GM19397 (cell line): ENCODE data around the gene HOXA7.

ENCODE experiments used
- ATAC-seq: cut with Tn5 transposase; IDR thresholded peaks from one replicate; pipeline ENCODE4 v1.9.1; 2021; ENCODE audit warnings: mild to moderate bottlenecking, moderate library complexity; ENCODE audit not compliant: unreplicated experiment

HOXA7 gene

DNA sequence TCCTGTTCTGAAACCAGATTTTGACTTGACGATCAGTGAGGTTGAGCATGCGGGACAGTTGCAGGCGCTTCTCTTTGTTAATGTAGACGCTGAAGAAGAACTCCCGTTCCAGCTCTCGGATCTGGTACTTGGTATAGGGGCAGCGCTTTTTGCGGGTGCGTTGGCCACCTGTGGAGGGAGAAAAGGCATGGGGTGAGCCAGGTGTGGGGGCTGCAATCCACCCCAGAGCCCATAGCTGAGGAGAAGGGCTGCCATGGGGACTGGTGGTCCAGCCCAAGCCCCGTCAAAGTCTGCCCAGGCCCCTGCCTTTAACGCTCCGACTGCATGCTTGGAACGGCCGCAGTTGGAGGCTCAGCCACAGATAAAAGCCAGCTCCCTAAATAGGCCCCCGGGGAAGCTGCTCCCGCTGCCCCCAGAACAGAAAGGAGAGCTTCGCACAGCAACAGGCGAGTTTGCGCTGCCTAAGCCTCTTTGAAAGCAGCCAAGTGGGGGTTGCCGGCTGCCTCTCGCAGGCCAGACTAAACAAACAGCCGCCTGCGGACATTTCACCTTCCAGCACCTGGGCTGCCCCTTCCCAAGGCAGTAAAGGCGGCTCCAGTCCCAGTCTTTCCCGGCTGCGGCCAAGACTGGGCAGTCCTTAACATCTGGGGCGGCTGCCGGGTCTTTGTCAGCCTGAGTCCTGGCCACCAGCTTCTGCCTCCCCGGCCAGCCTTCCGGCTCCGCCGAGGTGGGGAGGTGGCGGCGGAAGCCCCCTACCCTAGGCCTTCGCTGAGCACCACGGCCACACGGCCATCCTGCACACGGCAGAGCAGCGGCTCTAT, 26.6 kb upstream of the HOXA7 start:
- ATAC-seq: no peak

GRCh38 chr7:27182285-27182841, 25.9 kb upstream of the HOXA7 start:
- no peak for ATAC-seq

DNA sequence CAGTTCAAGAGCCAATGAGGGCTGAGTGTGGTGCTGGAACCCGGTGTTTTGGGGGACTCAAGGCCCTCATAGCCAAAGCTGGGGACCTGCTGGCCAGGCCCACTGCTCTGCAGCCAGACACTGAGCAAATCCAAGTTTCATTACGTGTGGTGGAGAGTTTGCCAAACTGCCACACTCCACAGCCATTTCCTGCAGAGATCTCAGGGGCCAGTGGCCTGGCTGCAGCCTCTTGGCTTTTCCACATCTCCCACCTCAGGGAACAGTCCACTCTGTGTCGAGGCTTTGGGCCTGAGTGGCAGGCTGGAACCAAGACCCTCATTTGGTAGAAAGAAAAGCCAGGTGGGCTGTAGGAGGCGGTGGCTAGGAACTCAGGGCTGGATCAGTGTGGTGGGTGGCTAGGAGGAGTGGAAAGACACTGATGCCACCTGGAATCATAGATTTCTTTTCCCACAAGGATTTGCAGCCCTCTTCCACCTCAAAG, 25.4 kb upstream of the HOXA7 start:
- no peak for ATAC-seq

GRCh38 chr7:27180431-27181420, 24.3 kb upstream of the HOXA7 start:
- ATAC-seq: no peak

DNA sequence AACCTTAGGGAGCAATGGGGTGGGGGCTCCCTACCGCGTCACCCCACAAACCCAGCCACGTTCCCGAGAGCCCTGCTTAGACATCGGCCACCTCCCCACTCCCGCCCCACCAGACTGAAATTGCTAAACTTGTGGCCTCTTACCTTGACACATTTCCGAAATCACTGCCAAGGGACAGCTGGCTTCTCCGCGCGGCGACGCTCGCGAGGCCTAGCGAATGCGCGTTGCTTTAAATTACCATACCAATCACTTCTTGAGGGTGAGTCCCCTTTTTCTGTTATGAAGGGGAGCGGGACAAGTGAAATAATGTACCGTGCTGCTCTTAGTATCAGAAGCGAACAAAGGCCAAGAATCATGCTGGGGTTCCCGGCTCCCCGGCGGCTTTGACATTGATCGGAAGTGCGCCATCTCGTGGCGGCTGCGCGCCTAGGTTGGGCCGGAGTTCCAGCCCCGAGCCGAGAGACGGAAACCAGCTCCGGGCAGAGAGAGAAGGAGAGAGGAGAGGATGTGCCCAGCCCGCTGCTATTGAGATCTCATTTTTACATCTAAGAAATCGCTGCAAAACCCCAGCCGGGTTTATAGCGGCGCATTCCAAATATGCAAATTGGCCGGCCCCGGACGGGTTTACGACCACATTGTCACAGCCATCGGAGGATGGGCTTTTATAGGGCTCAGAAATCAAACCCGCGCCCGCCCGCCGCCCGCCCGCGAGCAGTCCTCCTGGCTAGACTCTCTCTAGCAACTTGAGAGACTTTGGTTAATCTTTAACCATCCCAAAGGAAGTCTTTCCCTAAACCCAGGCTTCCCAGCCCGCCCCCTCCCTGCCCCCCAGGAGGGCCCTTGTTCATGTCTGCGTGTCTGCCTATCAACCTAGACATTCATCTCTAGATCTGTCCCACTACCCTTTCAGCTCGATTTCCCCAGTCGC, 23.3 kb upstream of the HOXA7 start:
- no peak for ATAC-seq

DNA sequence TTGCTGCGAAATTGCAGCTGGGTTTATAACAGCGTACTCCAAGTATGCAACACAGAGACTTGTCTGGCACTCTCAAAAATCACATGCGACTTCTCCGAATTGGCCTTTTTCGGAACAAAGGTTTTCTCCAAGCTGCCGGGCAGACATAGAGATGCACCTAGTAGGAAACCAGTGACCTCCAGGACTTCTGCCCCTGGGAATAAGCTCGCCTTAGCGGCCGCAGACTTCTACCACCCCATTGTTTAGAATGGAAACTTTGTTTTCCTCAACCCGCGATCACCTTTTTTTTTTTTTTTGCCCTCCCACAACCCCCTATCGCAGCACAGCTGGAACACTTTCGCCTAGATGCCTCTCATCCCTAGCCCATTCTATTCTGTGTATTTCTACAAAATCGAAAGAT, 22.6 kb upstream of the HOXA7 start:
- ATAC-seq: no peak

DNA sequence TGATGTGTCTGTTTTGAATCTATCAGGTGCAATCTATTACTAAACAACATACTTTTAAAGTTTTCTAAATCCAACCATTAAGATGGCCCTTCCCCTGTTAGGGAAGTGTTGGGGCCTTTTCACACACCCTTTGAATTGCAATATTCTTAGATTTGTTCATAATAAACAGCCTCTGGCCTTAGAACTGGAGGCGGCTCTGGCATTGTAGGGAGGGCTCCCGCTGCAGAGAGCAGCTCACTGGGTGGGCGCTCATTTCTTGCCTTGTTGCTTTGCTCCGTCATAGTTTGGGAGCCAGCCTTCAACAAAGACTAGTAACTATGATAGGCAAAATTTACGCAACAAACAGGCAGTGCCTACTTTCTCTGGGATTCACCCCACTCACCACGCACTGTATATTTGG, 21.9 kb upstream of the HOXA7 start:
- ATAC-seq: no peak

- no peak for ATAC-seq
Observed at GRCh38 chr7:27177795-27178320, 21.4 kb upstream of the HOXA7 start.

DNA sequence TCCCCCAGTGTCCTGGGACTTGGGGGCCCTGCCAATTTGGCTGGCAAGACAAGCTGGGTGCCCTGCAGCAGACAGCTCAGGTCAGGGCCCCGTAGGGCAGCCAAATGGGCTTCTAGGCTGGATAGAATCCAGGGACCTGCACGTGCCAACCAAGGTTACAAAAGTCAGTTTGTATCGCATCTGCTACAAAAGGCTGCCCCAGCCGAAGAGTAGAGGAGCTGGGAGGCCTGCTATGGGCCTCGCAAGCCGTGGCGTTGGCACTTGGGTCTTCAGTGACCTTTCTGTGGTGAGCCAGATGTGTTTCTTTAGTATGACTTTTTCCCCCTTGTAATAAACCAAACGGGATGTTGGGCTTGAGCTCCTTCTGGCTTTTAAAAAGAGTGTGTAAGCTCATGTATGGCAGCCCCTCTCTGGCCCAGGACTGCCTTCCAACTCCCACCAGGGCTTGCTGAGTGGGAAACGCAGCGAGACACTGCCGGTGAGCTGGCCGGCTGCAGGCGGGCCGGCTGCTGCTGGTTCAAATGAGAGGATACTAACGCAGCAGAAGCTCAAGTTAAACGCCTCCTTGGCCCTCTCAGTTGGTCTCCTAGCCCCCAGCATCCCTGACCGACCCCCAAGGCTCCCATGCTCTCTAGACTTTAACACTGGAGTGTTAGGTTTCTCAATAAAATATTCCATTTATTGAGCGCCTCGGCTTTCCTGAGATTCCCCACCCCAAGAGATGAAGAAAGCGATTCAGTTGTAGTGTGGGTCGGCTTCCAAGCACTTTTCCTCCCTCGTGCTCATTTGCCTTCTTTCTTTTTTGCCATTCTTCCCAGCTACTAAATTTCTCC, 20.7 kb upstream of the HOXA7 start:
- ATAC-seq: no peak

GRCh38 chr7:27176524-27176845, 20.0 kb upstream of the HOXA7 start:
- no peak for ATAC-seq

DNA sequence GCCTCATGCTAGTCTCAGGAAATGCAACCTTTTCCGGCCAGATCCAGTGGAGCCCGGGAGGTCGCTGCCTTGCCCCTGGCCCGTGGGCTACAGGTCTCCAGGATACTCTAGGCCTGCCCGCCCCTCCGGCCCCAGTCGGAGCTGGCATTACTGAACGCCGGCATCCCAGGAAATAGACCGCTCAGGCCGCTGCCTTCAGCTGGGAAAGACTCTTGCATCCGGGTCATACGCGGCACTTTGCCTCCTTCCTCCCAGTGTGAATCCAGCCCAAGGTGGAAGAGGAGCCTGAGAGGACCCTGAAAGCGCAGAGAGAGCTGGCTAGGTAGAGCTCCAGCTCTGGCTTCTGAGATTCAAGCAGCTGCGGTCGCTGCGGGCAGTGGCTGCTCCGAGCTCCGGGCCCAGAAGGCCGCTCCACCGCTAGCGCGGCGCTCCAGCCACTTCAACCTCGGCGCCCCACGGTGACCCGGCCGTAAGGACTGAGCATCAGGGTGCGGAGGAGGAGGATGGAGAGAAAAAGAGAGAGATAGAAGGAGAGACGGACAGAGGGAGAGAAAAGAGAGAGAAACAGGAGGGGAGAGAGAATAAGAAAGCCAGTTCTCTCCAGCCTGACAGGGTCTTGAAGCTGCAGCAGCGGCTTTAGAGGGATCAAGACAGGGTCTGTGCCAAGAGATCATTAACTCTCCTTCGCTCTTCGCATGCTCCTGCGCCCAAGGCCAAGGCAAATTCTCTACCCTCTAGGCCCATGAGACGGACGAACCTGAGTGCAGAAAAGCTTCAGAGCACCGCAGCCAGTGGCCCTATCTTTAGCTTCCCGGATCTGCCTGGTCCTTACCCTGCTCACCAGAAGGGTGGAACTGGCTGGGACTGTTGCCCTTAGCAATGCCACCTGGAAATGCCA, 19.4 kb upstream of the HOXA7 start:
- no peak for ATAC-seq

DNA sequence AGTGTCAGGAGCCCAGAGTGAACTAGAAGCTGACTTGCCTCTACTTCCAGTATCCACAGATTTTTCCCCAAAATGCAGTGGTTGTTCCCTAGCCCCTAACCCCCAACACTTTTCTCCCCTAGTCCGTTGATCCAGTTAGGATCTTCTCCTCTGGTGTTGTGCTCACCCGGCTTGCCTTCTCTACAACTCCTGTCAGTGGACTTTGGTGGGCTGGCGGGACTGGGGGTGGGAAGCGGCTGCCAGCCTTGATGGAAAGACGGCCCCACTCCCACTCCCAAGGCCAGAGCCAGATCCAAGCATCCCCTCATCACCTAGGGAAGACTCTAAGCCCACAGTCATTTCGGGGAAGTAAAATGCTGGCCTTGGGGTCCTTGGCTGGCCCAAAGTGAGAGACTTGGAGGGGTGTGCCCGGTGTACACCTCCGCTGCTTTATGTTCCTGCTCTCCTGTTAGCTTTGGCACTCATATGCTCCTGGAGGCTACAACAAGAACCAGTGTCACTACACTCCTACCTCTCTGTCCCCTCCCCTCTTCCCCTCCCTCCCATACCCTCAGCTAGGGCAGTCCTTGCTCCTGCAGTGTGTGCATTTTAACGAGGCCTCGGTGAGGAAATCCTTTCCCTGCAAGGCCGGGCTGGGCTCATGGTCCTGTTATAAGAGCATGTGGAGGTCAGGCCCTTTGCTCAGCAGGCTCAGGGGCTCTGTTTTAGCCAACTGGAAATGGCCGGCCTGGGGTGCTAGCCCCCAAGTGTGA, 18.6 kb upstream of the HOXA7 start:
- ATAC-seq: no peak

DNA sequence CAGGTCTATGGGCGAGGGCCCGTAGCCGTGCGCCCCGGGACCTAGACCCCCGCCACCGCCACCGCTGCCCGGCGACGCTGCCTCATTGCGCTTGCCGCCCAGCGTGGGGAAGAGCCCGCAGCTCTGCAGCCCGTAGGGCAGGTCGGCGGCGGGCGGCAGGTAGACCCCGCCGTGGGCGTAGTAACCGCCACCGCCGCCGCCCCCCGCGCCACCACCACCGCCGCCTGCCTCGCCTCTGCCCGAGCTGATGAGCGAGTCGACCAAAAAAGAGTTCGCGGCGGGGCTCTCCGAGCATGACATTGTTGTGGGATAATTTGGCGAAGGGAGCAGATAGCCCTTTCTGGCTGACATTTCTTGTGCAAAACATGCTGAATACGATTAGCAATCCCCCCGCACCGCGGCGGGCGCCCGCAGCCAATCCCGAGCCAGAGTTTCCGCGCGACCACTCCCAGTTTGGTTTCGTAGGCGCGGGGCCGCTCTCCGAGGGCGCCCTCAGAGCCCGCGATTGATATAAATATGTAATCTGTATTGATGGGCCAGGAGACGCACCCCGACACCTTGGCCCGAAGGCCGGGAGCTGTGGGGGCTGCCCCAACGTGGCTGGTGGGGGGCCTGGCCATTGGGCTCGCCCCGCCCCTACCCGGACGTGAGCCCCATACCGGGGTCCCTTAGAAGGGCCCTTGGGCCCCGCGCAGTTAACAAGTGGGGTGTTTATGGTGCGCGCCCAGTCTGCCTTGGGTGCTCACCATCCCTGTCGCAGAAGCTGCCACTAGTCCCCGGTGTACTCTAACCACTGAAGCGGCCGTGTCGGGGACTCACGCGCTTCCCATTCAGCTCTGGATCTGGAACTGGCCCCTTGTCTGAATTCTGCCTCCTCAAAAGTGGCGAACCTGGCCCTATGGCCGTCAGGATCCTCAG, 17.7 kb upstream of the HOXA7 start, which contains the start of gene HOXA10:
HOXA10 (minus strand) TSS at position 365 of the 918 bp plus-strand sequence; CDS start at position 351, 14 bp downstream.
- no peak for ATAC-seq

DNA sequence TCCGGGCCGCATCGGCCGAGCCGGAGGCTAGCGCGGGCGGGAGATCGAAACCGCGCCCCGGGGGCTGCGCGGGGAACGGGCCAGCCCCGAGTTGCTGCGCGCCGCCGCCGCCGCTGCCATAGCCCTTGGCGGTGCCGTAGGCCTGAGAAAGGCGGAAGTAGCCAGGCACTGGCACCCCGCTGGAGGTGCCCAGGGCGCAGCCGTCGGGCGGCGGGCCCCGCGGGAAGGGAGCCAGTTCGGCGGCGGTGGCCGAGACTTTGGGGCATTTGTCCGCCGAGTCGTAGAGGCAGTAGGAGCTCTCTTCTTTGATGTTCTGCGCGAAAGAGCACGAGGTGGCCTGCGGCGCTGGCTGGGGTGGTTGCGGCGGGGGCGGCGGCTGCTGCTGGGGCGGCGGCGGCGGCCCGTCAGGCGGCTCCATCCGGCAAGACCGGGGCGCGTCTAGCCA, 17.1 kb upstream of the HOXA7 start:
- no peak for ATAC-seq

DNA sequence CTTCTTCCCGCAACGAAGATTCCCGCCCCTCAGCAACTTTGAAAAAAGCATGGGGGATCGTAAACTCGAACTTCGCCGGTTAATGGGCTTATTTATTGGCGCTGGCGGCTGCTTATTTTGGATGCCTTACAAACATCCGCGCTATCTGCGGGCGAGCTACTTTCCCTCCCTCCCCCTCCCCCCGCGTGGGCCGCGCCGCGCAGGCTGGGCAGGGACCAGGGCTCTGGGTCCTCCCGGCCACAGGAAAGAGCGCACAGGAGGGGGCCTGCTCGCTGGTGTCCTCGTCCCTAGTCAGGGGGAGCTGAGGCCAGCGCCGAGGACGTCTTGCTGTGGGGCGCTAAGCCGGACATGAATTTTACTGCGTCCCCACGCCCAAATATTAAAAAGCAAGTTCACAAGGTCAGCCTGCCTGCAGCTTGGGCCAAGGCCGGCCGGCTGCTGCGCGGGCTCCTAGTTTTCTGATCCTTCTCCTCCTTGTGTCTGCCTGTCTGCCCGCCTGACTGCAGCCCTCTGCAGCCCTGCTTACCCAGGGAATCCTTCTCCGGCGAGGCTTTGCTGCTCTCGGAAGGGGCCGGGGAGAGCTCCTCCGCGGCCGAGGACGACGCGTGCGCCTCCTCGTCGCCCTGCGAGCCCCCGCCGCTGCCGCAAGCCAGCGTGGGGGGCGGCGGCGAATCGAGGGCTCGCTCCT, 16.5 kb upstream of the HOXA7 start:
- no peak for ATAC-seq

DNA sequence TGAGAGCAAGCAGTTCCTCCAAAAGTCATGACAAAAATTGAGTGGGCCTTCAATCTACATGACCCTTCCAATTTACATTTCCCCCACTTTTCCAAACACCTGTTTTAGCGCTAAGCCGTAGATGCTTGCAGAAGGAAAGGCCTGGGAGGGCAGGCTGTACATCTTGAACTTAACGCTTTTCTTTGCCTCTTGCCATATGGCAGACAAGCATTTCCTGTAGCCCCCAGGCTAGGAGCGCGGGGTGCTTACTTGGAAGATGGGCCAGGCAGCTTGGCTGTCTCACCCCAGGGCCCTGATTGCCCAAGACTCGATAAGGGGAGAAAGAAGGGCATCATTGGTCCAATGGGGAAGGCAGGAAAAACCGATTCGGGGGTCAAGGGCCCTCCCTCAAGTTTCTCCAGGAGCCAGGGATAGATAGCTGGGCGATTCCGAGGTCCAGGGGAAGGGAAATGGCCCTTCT, 15.9 kb upstream of the HOXA7 start:
- ATAC-seq: no peak
